Cardiac fibroblast (primary cell): ENCODE measurements around the gene DGKD.

ENCODE experiments used
- DNase-seq, 2 donors: peaks; one replicate each; pipeline versions ENCODE4 v3.0.0 to v3.0.0-alpha.2; 2010; ENCODE audit warnings: low read depth in 2 of 2
- H3K4me3 ChIP-seq, 2 donors: replicated peaks in 1 of 2; 1 replicate in 1 of 2; 2 replicates in 1 of 2; pipeline ENCODE4 v1.5.1; 2011; ENCODE audit warnings: low read depth in 2 of 2, low read length in 2 of 2, mild to moderate bottlenecking in 2 of 2, moderate library complexity in 1 of 2
- CTCF ChIP-seq: IDR thresholded peaks from one replicate; pipeline ENCODE4 v1.5.1; 2011; ENCODE audit warnings: low read depth, mild to moderate bottlenecking, low read length, inconsistent platforms

DGKD gene

GRCh38 chr2:233482616-233483015, 128.3 kb downstream of the DGKD start:
- H3K4me3 ChIP-seq = no peak overlapping the region
- TF ChIP-seq CTCF = no peak
- DNase-seq = no peak

- H3K4me3 ChIP-seq = no peak overlapping the region
- DNase-seq = no peak
- no peak for TF ChIP-seq CTCF
These were observed 131.4 kb downstream of the DGKD start for GRCh38 chr2:233485726-233486125.

- no peak overlapping the region for H3K4me3 ChIP-seq
- TF ChIP-seq CTCF = no peak
- DNase-seq = peak in 1 of 2 donors; percentile 22
These were observed 132.1 kb downstream of the DGKD start for GRCh38 chr2:233486357-233486756.

- H3K4me3 ChIP-seq = no peak overlapping the region
- DNase-seq = peak; percentile 70 to 94
- no peak for TF ChIP-seq CTCF
These were observed 132.7 kb downstream of the DGKD start for GRCh38 chr2:233486778-233487552.

- no peak for TF ChIP-seq CTCF
- peak; percentile 28 to 36 for DNase-seq
- H3K4me3 ChIP-seq = no peak overlapping the region
These were observed 133.6 kb downstream of the DGKD start for GRCh38 chr2:233487748-233488345.

- TF ChIP-seq CTCF = no peak
- DNase-seq = no peak
- no peak overlapping the region for H3K4me3 ChIP-seq
These were observed 134.8 kb downstream of the DGKD start for GRCh38 chr2:233489143-233489542.
